ENCODE results near the gene SCAP.
"Not testable (repeated sequence)": the region's sequence is repeated elsewhere in the genome, so short reads cannot be mapped to it uniquely, and the experiment has no call there.

The SCAP gene

GRCh38 chr3:47482366-47482765 lies 6.6 kb upstream of the SCAP start:
- no peak overlapping the region for H3K4me3 ChIP-seq (ENCODE audit: low read depth, low read length)

DNA sequence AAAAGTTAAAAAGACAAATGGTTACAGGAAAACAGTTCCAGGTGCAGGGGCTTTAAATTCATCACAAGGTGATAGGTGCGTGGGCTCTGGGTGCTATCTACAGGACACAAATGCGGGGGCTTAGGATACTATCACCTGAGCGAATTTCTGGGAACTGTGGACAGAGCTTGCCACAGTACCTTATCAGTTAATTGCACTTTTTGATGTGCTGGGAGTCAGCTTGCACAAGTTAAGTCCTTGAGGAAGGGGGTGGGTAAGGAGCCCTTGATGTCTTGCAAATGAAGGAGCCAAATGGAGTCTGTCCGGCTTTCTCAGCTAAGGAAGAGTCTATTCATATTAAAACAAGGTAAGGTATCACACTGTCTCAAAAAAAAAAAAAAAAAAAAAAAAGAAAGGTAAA lies 6.0 kb upstream of the SCAP start:
- H3K4me1 ChIP-seq (ENCODE audit: control insufficient read depth, insufficient read depth, low read length); H3K27ac ChIP-seq (ENCODE audit: extremely low read depth, low read depth, low read length); H3K36me3 ChIP-seq (ENCODE audit: control insufficient read depth in 2 of 2, insufficient read depth in 1 of 2, low read length in 2 of 2); H3K9me3 ChIP-seq (ENCODE audit: control insufficient read depth, insufficient read depth, low read depth, low read length); H3K4me3 ChIP-seq (ENCODE audit: low read depth, low read length); POLR2A ChIA-PET: not testable (repeated sequence)
- CTCF ChIA-PET = interaction anchor here (1.1 kb wide), 1 partner anchor 11 kb away, joined by 4 read pairs; no protein-coding TSS in a partner anchor

More at GRCh38 chr3:47482366-47482765, 6.6 kb upstream of the SCAP start:
- Histone ChIP-seq H3K27ac (ENCODE audit: extremely low read depth, low read depth, low read length) (no peak overlapping the region), H3K9me3 (ENCODE audit: control insufficient read depth, insufficient read depth, low read depth, low read length) (no peaks in the 10 kb centered on the region), H3K36me3 (ENCODE audit: control insufficient read depth in 2 of 2, insufficient read depth in 1 of 2, low read length in 2 of 2) (peaks cover 0 to 3% of the 10 kb centered on the region in 2 experiments; a peak in 1 of 3 replicates), H3K4me1 (ENCODE audit: control insufficient read depth, insufficient read depth, low read length) (no peaks in the 10 kb centered on the region)
- TF ChIP-seq TRIM28 (IDR thresholded peaks at IDR 0.05; ENCODE audit: borderline replicate concordance, low read length) (no peak), GLI2 (tag by site-specific recombination; IDR thresholded peaks at IDR 0.05; ENCODE audit: borderline replicate concordance, low read depth) (no peak), ZNF600 (tag by site-specific recombination; IDR thresholded peaks at IDR 0.05) (no peak), REPIN1 (tag by site-specific recombination; IDR thresholded peaks at IDR 0.05; ENCODE audit: low read depth) (no peak), SP7 (tag by site-specific recombination; IDR thresholded peaks at IDR 0.05) (no peak), ZNF114 (tag by site-specific recombination; IDR thresholded peaks at IDR 0.05) (no peak), ZNF214 (tag by site-specific recombination; IDR thresholded peaks at IDR 0.05; ENCODE audit: borderline replicate concordance) (no peak), ZNF549 (tag by site-specific recombination; IDR thresholded peaks at IDR 0.05) (no peak), ZNF629 (tag by site-specific recombination; IDR thresholded peaks at IDR 0.05) (no peak), ZNF138 (tag by site-specific recombination; IDR thresholded peaks at IDR 0.05; ENCODE audit: borderline replicate concordance) (no peak), ZNF521 (tag by site-specific recombination; IDR thresholded peaks at IDR 0.05) (no peak), ATF2 (tag by site-specific recombination; IDR thresholded peaks at IDR 0.05; ENCODE audit: low read depth) (no peak), ZFP3 (tag by site-specific recombination; IDR thresholded peaks at IDR 0.05; ENCODE audit: low read depth) (no peak), ZNF558 (tag by site-specific recombination; IDR thresholded peaks at IDR 0.05) (no peak), ZNF670 (tag by site-specific recombination; IDR thresholded peaks at IDR 0.05; ENCODE audit: low read depth) (no peak), ZNF488 (tag by site-specific recombination; IDR thresholded peaks at IDR 0.05) (no peak), SCRT2 (tag by site-specific recombination; IDR thresholded peaks at IDR 0.05) (no peak)
- TF ChIP-seq, protein P1, sequence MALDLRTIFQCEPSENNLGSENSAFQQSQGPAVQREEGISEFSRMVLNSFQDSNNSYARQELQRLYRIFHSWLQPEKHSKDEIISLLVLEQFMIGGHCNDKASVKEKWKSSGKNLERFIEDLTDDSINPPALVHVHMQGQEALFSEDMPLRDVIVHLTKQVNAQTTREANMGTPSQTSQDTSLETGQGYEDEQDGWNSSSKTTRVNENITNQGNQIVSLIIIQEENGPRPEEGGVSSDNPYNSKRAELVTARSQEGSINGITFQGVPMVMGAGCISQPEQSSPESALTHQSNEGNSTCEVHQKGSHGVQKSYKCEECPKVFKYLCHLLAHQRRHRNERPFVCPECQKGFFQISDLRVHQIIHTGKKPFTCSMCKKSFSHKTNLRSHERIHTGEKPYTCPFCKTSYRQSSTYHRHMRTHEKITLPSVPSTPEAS (tag by site-specific recombination; IDR thresholded peaks at IDR 0.05) = no peak
- TF ChIP-seq, protein P2, sequence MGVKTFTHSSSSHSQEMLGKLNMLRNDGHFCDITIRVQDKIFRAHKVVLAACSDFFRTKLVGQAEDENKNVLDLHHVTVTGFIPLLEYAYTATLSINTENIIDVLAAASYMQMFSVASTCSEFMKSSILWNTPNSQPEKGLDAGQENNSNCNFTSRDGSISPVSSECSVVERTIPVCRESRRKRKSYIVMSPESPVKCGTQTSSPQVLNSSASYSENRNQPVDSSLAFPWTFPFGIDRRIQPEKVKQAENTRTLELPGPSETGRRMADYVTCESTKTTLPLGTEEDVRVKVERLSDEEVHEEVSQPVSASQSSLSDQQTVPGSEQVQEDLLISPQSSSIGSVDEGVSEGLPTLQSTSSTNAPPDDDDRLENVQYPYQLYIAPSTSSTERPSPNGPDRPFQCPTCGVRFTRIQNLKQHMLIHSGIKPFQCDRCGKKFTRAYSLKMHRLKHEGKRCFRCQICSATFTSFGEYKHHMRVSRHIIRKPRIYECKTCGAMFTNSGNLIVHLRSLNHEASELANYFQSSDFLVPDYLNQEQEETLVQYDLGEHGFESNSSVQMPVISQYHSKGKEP (tag by site-specific recombination; IDR thresholded peaks at IDR 0.05) = no peak
- ChIA-PET POLR2A (no interaction called here), CTCF (interaction anchor here (0.7 to 1.1 kb wide), 2 partner anchors 11 to 112 kb away, joined by 4 read pairs; no protein-coding TSS in a partner anchor)

GRCh38 chr3:47480267-47480666 lies 4.5 kb upstream of the SCAP start:
- H3K27ac ChIP-seq (ENCODE audit: extremely low read depth, low read depth, low read length); H3K4me3 ChIP-seq (ENCODE audit: low read depth, low read length); H3K9me3 ChIP-seq (ENCODE audit: control insufficient read depth, insufficient read depth, low read depth, low read length); POLR2A ChIA-PET; H3K36me3 ChIP-seq (ENCODE audit: control insufficient read depth in 2 of 2, insufficient read depth in 1 of 2, low read length in 2 of 2); H3K4me1 ChIP-seq (ENCODE audit: control insufficient read depth, insufficient read depth, low read length): not testable (repeated sequence)
- CTCF ChIA-PET = interaction anchor here (0.6 kb wide), 1 partner anchor 49 kb away, joined by 5 read pairs; no protein-coding TSS in a partner anchor

Measured in HEK293 (cell line).